ENCODE results near the gene ENC1. TPM values are rescaled to one million over a fixed set of nuclear protein-coding genes. Genes with fewer than 3 reads are reported as not detected.

Gene ENC1
- polyA plus RNA-seq, 1 of the 3 experiments (the other 2 are of a cell fraction) = 20.3 TPM

DNA sequence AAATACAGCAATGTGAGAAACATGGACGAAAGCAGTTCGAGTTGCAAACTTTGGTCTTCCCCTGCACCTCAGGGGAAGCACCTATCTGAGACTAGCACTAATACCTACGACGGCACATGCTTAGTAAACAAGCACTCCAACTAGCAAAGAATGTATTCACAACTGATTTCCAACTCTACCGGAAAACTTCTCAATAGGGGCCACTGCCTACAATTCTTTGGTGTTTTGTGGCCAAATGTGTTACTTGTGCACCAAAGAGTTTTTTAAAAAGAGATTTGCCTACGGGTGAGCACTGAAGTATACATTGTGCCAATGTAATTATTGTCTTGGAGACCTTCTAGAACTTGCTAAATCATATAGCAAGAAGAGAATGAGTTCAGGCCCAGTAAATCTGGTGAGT is 12.2 kb downstream of the ENC1 start:
- Histone ChIP-seq H3K36me3 (replicated peaks in 1 of 2; ENCODE audit: control insufficient read depth in 1 of 2, insufficient read depth in 2 of 2, low read length in 1 of 2) (peaks cover 23 to 45% of the 10 kb centered on the region in 2 experiments), H3K27me3 (ENCODE audit: insufficient read depth) (no peaks in the 10 kb centered on the region), H4K20me1 (ENCODE audit: insufficient read depth) (peaks cover 29% of the 10 kb centered on the region; the same call in 1 of the 2 replicates), H3F3A (replicated peaks; ENCODE audit: insufficient read depth) (peaks cover 30% of the 10 kb centered on the region), H3K79me2 (ENCODE audit: insufficient read depth) (peaks cover 40% of the 10 kb centered on the region), H3K4me1 (ENCODE audit: control insufficient read depth in 1 of 2, insufficient read depth in 2 of 2, low read depth in 1 of 2, low read length in 1 of 2) (peaks cover 11 to 41% of the 10 kb centered on the region in 2 experiments), H3K27ac (ENCODE audit: low read depth in 2 of 2, low read length in 1 of 2) (no peak overlapping the region), H3K9me3 (no peaks in the 10 kb centered on the region), H3K4me2 (no peak overlapping the region), H3K9ac (no peak overlapping the region), H3K4me3 (ENCODE audit: low read depth in 2 of 2, low read length in 1 of 2) (no peak overlapping the region), H3K9me2 (no peaks in the 10 kb centered on the region), H2AFZ (ENCODE audit: low read depth) (no peak overlapping the region)
- ChIA-PET CTCF (interaction anchor here (1.2 kb wide), 1 partner anchor 12 kb away, joined by 3 read pairs; no protein-coding TSS in a partner anchor), POLR2A (no interaction called here)
- 98% methylated on average over 6 of the region's 6 CpGs for WGBS (ENCODE audit: low lambda C conversion rate)
- DNase-seq = no peak
- TF ChIP-seq, protein P1, sequence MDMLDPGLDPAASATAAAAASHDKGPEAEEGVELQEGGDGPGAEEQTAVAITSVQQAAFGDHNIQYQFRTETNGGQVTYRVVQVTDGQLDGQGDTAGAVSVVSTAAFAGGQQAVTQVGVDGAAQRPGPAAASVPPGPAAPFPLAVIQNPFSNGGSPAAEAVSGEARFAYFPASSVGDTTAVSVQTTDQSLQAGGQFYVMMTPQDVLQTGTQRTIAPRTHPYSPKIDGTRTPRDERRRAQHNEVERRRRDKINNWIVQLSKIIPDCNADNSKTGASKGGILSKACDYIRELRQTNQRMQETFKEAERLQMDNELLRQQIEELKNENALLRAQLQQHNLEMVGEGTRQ (IDR thresholded peaks at IDR 0.05; ENCODE audit: borderline replicate concordance, low read depth, low read length) = no peak
- TF ChIP-seq GATA2 (CRISPR knock-in tag; IDR thresholded peaks at IDR 0.05) (no peak), SIN3A (IDR thresholded peaks at IDR 0.05; ENCODE audit: borderline replicate concordance, low read depth, low read length) (no peak), TEAD4 (IDR thresholded peaks at IDR 0.05; ENCODE audit: borderline replicate concordance, insufficient read depth) (no peak), MXI1 (IDR thresholded peaks at IDR 0.05; ENCODE audit: low read depth, low read length) (no peak), ELF1 (IDR thresholded peaks at IDR 0.05) (no peak), RFX5 (IDR thresholded peaks at IDR 0.05; ENCODE audit: low read length) (no peak), FOXJ3 (CRISPR knock-in tag; IDR thresholded peaks at IDR 0.05) (no peak), RXRA (IDR thresholded peaks at IDR 0.05; ENCODE audit: borderline replicate concordance, low read depth) (no peak), TAF1 (IDR thresholded peaks at IDR 0.05; ENCODE audit: borderline replicate concordance, low read depth, low read length) (no peak), NFIC (IDR thresholded peaks at IDR 0.05; ENCODE audit: borderline replicate concordance) (no peak), EZH2phosphoT487 (IDR thresholded peaks at IDR 0.05; ENCODE audit: borderline replicate concordance, low read depth) (no peak), JUND (IDR thresholded peaks at IDR 0.05) (no peak), RCOR1 (IDR thresholded peaks at IDR 0.05; ENCODE audit: low read length) (no peak)
- TF ChIP-seq, protein P2, sequence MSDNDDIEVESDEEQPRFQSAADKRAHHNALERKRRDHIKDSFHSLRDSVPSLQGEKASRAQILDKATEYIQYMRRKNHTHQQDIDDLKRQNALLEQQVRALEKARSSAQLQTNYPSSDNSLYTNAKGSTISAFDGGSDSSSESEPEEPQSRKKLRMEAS (IDR thresholded peaks at IDR 0.05; ENCODE audit: low read depth) = no peak
- TF ChIP-seq, protein P3, sequence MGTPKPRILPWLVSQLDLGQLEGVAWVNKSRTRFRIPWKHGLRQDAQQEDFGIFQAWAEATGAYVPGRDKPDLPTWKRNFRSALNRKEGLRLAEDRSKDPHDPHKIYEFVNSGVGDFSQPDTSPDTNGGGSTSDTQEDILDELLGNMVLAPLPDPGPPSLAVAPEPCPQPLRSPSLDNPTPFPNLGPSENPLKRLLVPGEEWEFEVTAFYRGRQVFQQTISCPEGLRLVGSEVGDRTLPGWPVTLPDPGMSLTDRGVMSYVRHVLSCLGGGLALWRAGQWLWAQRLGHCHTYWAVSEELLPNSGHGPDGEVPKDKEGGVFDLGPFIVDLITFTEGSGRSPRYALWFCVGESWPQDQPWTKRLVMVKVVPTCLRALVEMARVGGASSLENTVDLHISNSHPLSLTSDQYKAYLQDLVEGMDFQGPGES (IDR thresholded peaks at IDR 0.05; ENCODE audit: low read depth, low read length) = no peak
- TF ChIP-seq, protein P4, sequence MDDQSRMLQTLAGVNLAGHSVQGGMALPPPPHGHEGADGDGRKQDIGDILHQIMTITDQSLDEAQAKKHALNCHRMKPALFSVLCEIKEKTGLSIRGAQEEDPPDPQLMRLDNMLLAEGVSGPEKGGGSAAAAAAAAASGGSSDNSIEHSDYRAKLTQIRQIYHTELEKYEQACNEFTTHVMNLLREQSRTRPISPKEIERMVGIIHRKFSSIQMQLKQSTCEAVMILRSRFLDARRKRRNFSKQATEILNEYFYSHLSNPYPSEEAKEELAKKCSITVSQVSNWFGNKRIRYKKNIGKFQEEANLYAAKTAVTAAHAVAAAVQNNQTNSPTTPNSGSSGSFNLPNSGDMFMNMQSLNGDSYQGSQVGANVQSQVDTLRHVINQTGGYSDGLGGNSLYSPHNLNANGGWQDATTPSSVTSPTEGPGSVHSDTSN (IDR thresholded peaks at IDR 0.05) = no peak
